ENCODE results near the gene PFDN6. TPM values are rescaled to one million over a fixed set of nuclear protein-coding genes. Genes with fewer than 3 reads are reported as not detected.

The PFDN6 gene
- polyA plus RNA-seq, 1 experiment: 49.0 TPM

GRCh38 chr6:33271117-33271467 lies 18.3 kb upstream of the PFDN6 start:
- ChIA-PET POLR2A (interaction anchor here (0.9 to 1.5 kb wide), 2 partner anchors 10 to 23 kb away, joined by 3 read pairs; no protein-coding TSS in a partner anchor), CTCF (interaction anchor here (0.8 to 1.8 kb wide), 4 partner anchors 22 to 73 kb away, joined by 3 to 9 read pairs (median 4); no protein-coding TSS in a partner anchor)
- TF ChIP-seq, protein P1, sequence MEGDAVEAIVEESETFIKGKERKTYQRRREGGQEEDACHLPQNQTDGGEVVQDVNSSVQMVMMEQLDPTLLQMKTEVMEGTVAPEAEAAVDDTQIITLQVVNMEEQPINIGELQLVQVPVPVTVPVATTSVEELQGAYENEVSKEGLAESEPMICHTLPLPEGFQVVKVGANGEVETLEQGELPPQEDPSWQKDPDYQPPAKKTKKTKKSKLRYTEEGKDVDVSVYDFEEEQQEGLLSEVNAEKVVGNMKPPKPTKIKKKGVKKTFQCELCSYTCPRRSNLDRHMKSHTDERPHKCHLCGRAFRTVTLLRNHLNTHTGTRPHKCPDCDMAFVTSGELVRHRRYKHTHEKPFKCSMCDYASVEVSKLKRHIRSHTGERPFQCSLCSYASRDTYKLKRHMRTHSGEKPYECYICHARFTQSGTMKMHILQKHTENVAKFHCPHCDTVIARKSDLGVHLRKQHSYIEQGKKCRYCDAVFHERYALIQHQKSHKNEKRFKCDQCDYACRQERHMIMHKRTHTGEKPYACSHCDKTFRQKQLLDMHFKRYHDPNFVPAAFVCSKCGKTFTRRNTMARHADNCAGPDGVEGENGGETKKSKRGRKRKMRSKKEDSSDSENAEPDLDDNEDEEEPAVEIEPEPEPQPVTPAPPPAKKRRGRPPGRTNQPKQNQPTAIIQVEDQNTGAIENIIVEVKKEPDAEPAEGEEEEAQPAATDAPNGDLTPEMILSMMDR (IDR thresholded peaks at IDR 0.05; ENCODE audit: insufficient read depth, low read depth, low read length): no peak
- H3K36me3 ChIP-seq (ENCODE audit: control insufficient read depth, insufficient read depth, low read length): peaks cover 32% of the 10 kb centered on the region
- H3K4me3 ChIP-seq (ENCODE audit: low read depth, low read length): peak overlapping the region; percentile 66
- H3K27me3 ChIP-seq (ENCODE audit: control insufficient read depth, insufficient read depth, low read length): no peaks in the 10 kb centered on the region
- no peak for DNase-seq (ENCODE audit: low read depth)

- H3K36me3 ChIP-seq (ENCODE audit: control insufficient read depth, insufficient read depth, low read length): peaks cover 33% of the 10 kb centered on the region
- H3K4me3 ChIP-seq (ENCODE audit: low read depth, low read length): peak within 1 kb of the TSS; percentile 66
- ChIA-PET POLR2A (interaction anchor here (0.6 to 1.5 kb wide), 5 partner anchors 11 to 67 kb away, joined by 3 to 10 read pairs (median 3); partner anchors contain the start of genes HSD17B8, PFDN6 and WDR46), CTCF (interaction anchor here (0.8 to 1.8 kb wide), 4 partner anchors 22 to 74 kb away, joined by 3 to 9 read pairs (median 4); no protein-coding TSS in a partner anchor)
- TF ChIP-seq, protein P1 (IDR thresholded peaks at IDR 0.05; ENCODE audit: insufficient read depth, low read depth, low read length): no peak
- H3K27me3 ChIP-seq (ENCODE audit: control insufficient read depth, insufficient read depth, low read length): no peaks in the 10 kb centered on the region
- DNase-seq (ENCODE audit: low read depth): peak; percentile 92
Observed at GRCh38 chr6:33271468-33272274, 17.7 kb upstream of the PFDN6 start, which contains the start of the genes RPS18 and VPS52. TSS of gene RPS18 (plus strand) at chr6:33272075. CDS start at chr6:33272120, 45 bp downstream. TSS of gene VPS52 (minus strand) at chr6:33271876. CDS start at chr6:33271675, 201 bp downstream.

DNA sequence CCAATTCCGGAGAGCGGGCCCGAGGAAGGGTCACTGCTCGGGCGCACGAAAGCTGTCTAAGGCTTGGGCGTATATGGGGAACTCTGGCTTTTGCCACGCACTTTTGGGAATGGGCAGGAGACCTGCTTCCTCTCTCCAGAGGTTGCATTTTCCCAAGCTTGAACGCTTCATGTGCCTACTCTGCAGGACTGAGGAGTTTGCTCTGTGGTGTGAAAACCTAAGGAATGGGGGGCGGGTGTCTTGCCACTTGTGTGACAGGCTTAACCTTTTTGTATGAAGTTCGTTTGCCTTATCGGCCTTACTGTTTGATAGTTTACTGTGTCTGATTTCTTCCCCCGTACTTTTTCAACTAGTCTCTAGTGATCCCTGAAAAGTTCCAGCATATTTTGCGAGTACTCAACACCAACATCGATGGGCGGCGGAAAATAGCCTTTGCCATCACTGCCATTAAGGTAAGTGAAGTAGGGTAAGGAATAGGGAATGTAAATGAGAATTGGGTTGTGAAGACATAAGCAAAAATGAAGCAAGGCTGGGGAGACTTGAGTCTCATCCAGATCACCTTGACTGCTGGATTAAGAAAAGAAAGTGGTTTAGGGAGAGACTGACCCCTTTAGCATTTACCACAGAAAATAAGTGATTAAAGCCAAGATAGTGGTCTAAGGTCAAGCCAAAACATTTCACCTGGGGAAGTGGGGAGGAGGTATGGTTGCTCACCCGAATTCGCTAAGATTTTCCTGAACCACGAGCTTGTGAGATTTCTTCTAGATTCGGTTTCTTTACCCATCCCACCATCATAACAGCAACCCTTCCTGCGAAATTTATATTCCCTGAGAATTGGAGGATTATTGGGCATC lies 16.9 kb upstream of the PFDN6 start:
- ChIA-PET POLR2A (interaction anchor here (0.7 to 1.5 kb wide), 2 partner anchors 24 to 36 kb away, joined by 3 read pairs; no protein-coding TSS in a partner anchor), CTCF (interaction anchor here (1.1 to 1.8 kb wide), 2 partner anchors 23 to 27 kb away, joined by 3 to 9 read pairs; no protein-coding TSS in a partner anchor)
- TF ChIP-seq, protein P1 (IDR thresholded peaks at IDR 0.05; ENCODE audit: insufficient read depth, low read depth, low read length): no peak
- Histone ChIP-seq H3K4me3 (ENCODE audit: low read depth, low read length) (peak overlapping the region; percentile 66), H3K36me3 (ENCODE audit: control insufficient read depth, insufficient read depth, low read length) (peaks cover 29% of the 10 kb centered on the region), H3K27me3 (ENCODE audit: control insufficient read depth, insufficient read depth, low read length) (no peaks in the 10 kb centered on the region)
- no peak for DNase-seq (ENCODE audit: low read depth)

DNA sequence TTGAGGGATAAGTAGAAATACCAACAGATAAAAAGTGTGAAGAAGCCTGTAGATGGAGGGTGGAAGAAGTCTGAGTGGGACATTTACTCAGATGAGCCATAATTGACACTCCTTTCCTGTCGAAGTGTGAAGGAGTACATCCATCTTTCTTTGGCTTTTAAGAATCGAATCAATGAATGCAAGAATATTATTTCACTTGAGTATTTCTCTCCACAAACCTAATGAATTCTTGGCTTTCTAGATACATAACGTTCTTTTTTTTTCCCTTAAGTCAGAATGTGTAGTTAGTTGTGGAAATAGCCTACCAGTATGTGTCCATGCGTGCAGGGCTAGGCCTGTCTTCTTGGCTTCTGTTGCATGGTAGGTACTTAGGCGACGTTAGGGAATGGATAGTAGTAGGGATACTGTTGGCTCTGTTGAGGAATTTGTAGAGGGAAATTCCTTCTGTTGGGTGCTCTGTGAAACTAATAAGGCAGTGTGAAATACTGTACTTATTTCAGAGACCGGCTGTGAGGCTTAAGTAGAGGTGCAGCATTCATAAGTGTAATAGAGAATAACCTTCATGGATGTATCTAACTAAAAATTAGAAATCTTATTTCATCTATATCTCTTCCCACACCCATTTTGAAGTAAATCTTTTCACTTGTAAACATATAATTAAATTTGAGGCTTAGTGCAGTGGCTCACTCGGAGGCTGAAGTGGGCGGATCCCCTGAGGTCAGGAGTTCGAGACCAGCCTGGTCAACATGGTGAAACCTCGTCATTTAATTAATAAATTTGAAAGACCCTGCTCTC lies 16.1 kb upstream of the PFDN6 start:
- Histone ChIP-seq H3K4me3 (ENCODE audit: low read depth, low read length) (peak overlapping the region; percentile 66), H3K36me3 (ENCODE audit: control insufficient read depth, insufficient read depth, low read length) (peaks cover 26% of the 10 kb centered on the region), H3K27me3 (ENCODE audit: control insufficient read depth, insufficient read depth, low read length) (no peaks in the 10 kb centered on the region)
- POLR2A ChIA-PET: no interaction called here
- no peak for DNase-seq (ENCODE audit: low read depth)
- TF ChIP-seq, protein P1 (IDR thresholded peaks at IDR 0.05; ENCODE audit: insufficient read depth, low read depth, low read length): no peak
- CTCF ChIA-PET: no interaction called here
